ENCODE results near the gene DCXR.

Gene DCXR

GRCh38 chr17:82072827-82073226 is 35.3 kb upstream of the DCXR start:
- no peak overlapping the region for H3K4me3 ChIP-seq (ENCODE audit: low read depth, low read length)
- TF ChIP-seq CTCF (IDR thresholded peaks at IDR 0.05; ENCODE audit: control insufficient read depth, extremely low read depth, insufficient read depth) = no peak
- no peak for DNase-seq (ENCODE audit: low read depth)

- no peak for TF ChIP-seq CTCF (IDR thresholded peaks at IDR 0.05; ENCODE audit: control insufficient read depth, extremely low read depth, insufficient read depth)
- no peak overlapping the region for H3K4me3 ChIP-seq (ENCODE audit: low read depth, low read length)
- DNase-seq (ENCODE audit: low read depth) = no peak
Measured at GRCh38 chr17:82070611-82071010, 33.1 kb upstream of the DCXR start.

- H3K4me3 ChIP-seq (ENCODE audit: low read depth, low read length) = peak within 1 kb of the TSS; percentile 74
- TF ChIP-seq CTCF (IDR thresholded peaks at IDR 0.05; ENCODE audit: control insufficient read depth, extremely low read depth, insufficient read depth) = no peak
- no peak for DNase-seq (ENCODE audit: low read depth)
Measured at GRCh38 chr17:82065638-82066303, 28.3 kb upstream of the DCXR start, which contains the start of gene DUS1L. DUS1L (minus strand) TSS chr17:82065804; CDS start chr17:82065059, 745 bp downstream.

GRCh38 chr17:82065193-82065637 is 27.7 kb upstream of the DCXR start:
- no peak for TF ChIP-seq CTCF (IDR thresholded peaks at IDR 0.05; ENCODE audit: control insufficient read depth, extremely low read depth, insufficient read depth)
- peak overlapping the region; percentile 74 for H3K4me3 ChIP-seq (ENCODE audit: low read depth, low read length)
- no peak for DNase-seq (ENCODE audit: low read depth)

GRCh38 chr17:82064433-82065192 is 27.1 kb upstream of the DCXR start:
- DNase-seq (ENCODE audit: low read depth) = no peak
- no peak for TF ChIP-seq CTCF (IDR thresholded peaks at IDR 0.05; ENCODE audit: control insufficient read depth, extremely low read depth, insufficient read depth)
- H3K4me3 ChIP-seq (ENCODE audit: low read depth, low read length) = peak overlapping the region; percentile 74

GRCh38 chr17:82063424-82064415 is 26.2 kb upstream of the DCXR start:
- TF ChIP-seq CTCF (IDR thresholded peaks at IDR 0.05; ENCODE audit: control insufficient read depth, extremely low read depth, insufficient read depth) = no peak
- H3K4me3 ChIP-seq (ENCODE audit: low read depth, low read length) = peak overlapping the region; percentile 74
- peak; percentile 34 for DNase-seq (ENCODE audit: low read depth)
